Prostate gland (tissue), 2 donors: ENCODE results near the gene ABL1.

Experiments
- CTCF ChIP-seq, 4 experiments: fragments of 200-600 bp in 2 of 4; fragments of 450-650 bp in 2 of 4; sonication (generic) in 2 of 4; IDR thresholded peaks; 1 replicate in 3 of 4; 2 replicates in 1 of 4; pipeline ENCODE4 v1.5.1; 2016 to 2019; ENCODE audit warnings: antibody characterized with exemption in 4 of 4, mild to moderate bottlenecking in 2 of 4, moderate library complexity in 2 of 4
- POLR2A ChIP-seq: fragments of 450-650 bp; IDR thresholded peaks from one replicate; pipeline ENCODE4 v1.6.1; 2016; ENCODE audit warnings: antibody characterized with exemption, mild to moderate bottlenecking

- no peak for TF ChIP-seq CTCF (IDR thresholded peaks at IDR 0.05)
- TF ChIP-seq POLR2A, result no peak
These were observed 11.0 kb upstream of the ABL1 start for GRCh38 chr9:130824079-130824478.
